Panc1 (cell line): ENCODE results near the gene ZNF778. TPM values are rescaled to one million over a fixed set of nuclear protein-coding genes. Genes with fewer than 3 reads are reported as not detected.

Experiments used
- ATAC-seq: fragments of 200-7000 bp; cut with Tn5 transposase; 2 replicates; pipeline ENCODE4 v1.9.1; 2020; ENCODE audit warnings: mild to moderate bottlenecking, moderate library complexity
- BruUV-seq: library from RNA; stranded (reverse); fragments of 400-500 nt; replicated peaks from 2 replicates; lab custom pipeline; 2021; lab: Mats Ljungman, UMichigan
- CTCF ChIA-PET: fragments of 300-600 bp; sonication (Branson Sonifier 250); formaldehyde crosslinking; loops from one replicate; lab custom pipeline; 2022; ENCODE audit warnings: antibody characterized with exemption; lab: Charles Lee
- POLR2A ChIA-PET: fragments of 300-600 bp; sonication (Branson Sonifier 250); formaldehyde crosslinking; loops from one replicate; lab custom pipeline; 2022; ENCODE audit warnings: antibody characterized with exemption; lab: Charles Lee
- DNase-seq: peaks from one replicate; pipeline ENCODE4 v3.0.0-alpha.2; 2010; ENCODE audit warnings: low read depth, low spot score
- H3K27ac ChIP-seq: 2 replicates; pipeline ENCODE4 v1.5.1; 2011; ENCODE audit warnings: mild to moderate bottlenecking, low read length, inconsistent platforms
- H3K27me3 ChIP-seq: fragments of 200-500 bp; sonication (Bioruptor generic); 2 replicates; pipeline ENCODE4 v1.6.0; 2014; ENCODE audit warnings: low read length, inconsistent platforms; ENCODE audit not compliant: control insufficient read depth, insufficient read depth
- H3K36me3 ChIP-seq: fragments of 200-500 bp; sonication (Bioruptor generic); 2 replicates; pipeline ENCODE4 v1.5.1; 2014; ENCODE audit warnings: inconsistent platforms, mild to moderate bottlenecking, low read length, moderate library complexity; ENCODE audit not compliant: control insufficient read depth, insufficient read depth
- H3K4me1 ChIP-seq: 2 replicates; pipeline ENCODE4 v1.5.1; 2011; ENCODE audit warnings: inconsistent platforms, mild to moderate bottlenecking, low read length, moderate library complexity; ENCODE audit not compliant: control insufficient read depth, insufficient read depth
- H3K4me3 ChIP-seq, 2 experiments: 2 replicates each; pipeline ENCODE4 v1.5.1; 2011 to 2012; ENCODE audit warnings: low read depth in 2 of 2, low read length in 2 of 2, mild to moderate bottlenecking in 2 of 2, inconsistent platforms in 1 of 2, moderate library complexity in 1 of 2
- H3K9me3 ChIP-seq: fragments of 200-500 bp; sonication (Bioruptor generic); 2 replicates; pipeline ENCODE4 v1.5.1; 2014; ENCODE audit warnings: low read depth, mild to moderate bottlenecking, inconsistent platforms, low read length, moderate library complexity; ENCODE audit not compliant: control insufficient read depth, insufficient read depth
- CTCF ChIP-seq: fragments of 450-650 bp; IDR thresholded peaks from 2 replicates; pipeline ENCODE4 v1.5.1; 2017; ENCODE audit warnings: mild to moderate bottlenecking
- POLR2AphosphoS5 ChIP-seq: IDR thresholded peaks from 2 replicates; pipeline ENCODE4 v1.6.1; 2012; ENCODE audit warnings: mild to moderate bottlenecking, low read depth, low read length, moderate library complexity
- REST ChIP-seq, 2 experiments: IDR thresholded peaks; 2 replicates each; pipeline ENCODE4 v1.6.1; 2011 to 2012; ENCODE audit warnings: low read depth in 2 of 2, control low read depth in 1 of 2, low read length in 1 of 2, mild to moderate bottlenecking in 1 of 2, moderate library complexity in 1 of 2; ENCODE audit not compliant: insufficient read depth in 1 of 2
- SIN3A ChIP-seq: IDR thresholded peaks from 2 replicates; pipeline ENCODE4 v1.6.1; 2012; ENCODE audit warnings: low read depth, mild to moderate bottlenecking, low read length, moderate library complexity, borderline replicate concordance; ENCODE audit not compliant: insufficient read depth
- TCF7L2 ChIP-seq: IDR thresholded peaks from 2 replicates; pipeline ENCODE4 v1.6.1; 2011; ENCODE audit warnings: mild to moderate bottlenecking, low read depth, low read length, inconsistent platforms
- in situ Hi-C: cut with HindIII; loops from 2 replicates; pipeline ENCODE4 v1.10.0; 2016; ENCODE audit warnings: low sequenced_read_pairs, low pct_unique_long_range_greater_than_20kb
- intact Hi-C: fragments of 100-400 bp; cut with micrococcal nuclease; formaldehyde crosslinking; loops from one replicate; pipeline ENCODE4 v1.10.0; 2022; ENCODE audit not compliant: unreplicated experiment
- total RNA-seq: library from RNA; stranded (reverse); gene quantifications from one replicate; pipeline ENCODE4 v1.2.1, GENCODE V29; 2021; ENCODE audit not compliant: unreplicated experiment

ZNF778 gene
- total RNA-seq, 1 experiment from 2014 or later, result 15.0 TPM

GRCh38 chr16:89178453-89179147 lies 38.9 kb upstream of the ZNF778 start:
- no peaks in the 10 kb centered on the region for H3K9me3 ChIP-seq
- ChIA-PET POLR2A (no interaction called here), CTCF (no interaction called here)
- no peaks in the 10 kb centered on the region; the same call in 1 of the 2 replicates for H3K4me1 ChIP-seq
- no peak overlapping the region for H3K27ac ChIP-seq
- TF ChIP-seq SIN3A, result no peak
- TF ChIP-seq TCF7L2, result no peak
- no peak for ATAC-seq
- H3K4me3 ChIP-seq, result no peak overlapping the region
- intact Hi-C loops (no loop called here), in situ Hi-C loops (no loop called here)
- BruUV-seq, result no TSS peak
- no peak for DNase-seq
- H3K27me3 ChIP-seq, result no peaks in the 10 kb centered on the region
- no peaks in the 10 kb centered on the region for H3K36me3 ChIP-seq

- DNase-seq, result no peak
- H3K27me3 ChIP-seq, result no peaks in the 10 kb centered on the region
- ChIA-PET CTCF (no interaction called here), POLR2A (no interaction called here)
- no peak for TF ChIP-seq REST (IDR thresholded peaks at IDR 0.05; ENCODE audit: insufficient read depth in 1 of 2, low read depth in 2 of 2, low read length in 1 of 2)
- TF ChIP-seq POLR2AphosphoS5, result no peak
- no peak for TF ChIP-seq SIN3A
- no peak for TF ChIP-seq CTCF
- no peak for TF ChIP-seq TCF7L2
- intact Hi-C loops, result no loop called here
- H3K4me3 ChIP-seq, result no peak overlapping the region
- in situ Hi-C loops, result no loop called here
- BruUV-seq, result no TSS peak
- H3K27ac ChIP-seq, result no peak overlapping the region
- no peaks in the 10 kb centered on the region; the same call in 1 of the 2 replicates for H3K4me1 ChIP-seq
- no peak for ATAC-seq
- H3K9me3 ChIP-seq, result no peaks in the 10 kb centered on the region
- no peaks in the 10 kb centered on the region for H3K36me3 ChIP-seq
Observed at GRCh38 chr16:89179148-89179484, 38.4 kb upstream of the ZNF778 start.

- H3K27me3 ChIP-seq, result no peaks in the 10 kb centered on the region
- no peak for ATAC-seq
- ChIA-PET CTCF (interaction anchor here (0.7 kb wide), 1 partner anchor 12 kb away, joined by 3 read pairs; no protein-coding TSS in a partner anchor), POLR2A (no interaction called here)
- no peak overlapping the region for H3K27ac ChIP-seq
- in situ Hi-C loops, result no loop called here
- no TSS peak for BruUV-seq
- H3K4me1 ChIP-seq, result no peaks in the 10 kb centered on the region; the same call in 1 of the 2 replicates
- DNase-seq, result no peak
- no peak overlapping the region for H3K4me3 ChIP-seq
- TF ChIP-seq TCF7L2, result no peak
- TF ChIP-seq REST (IDR thresholded peaks at IDR 0.05; ENCODE audit: insufficient read depth in 1 of 2, low read depth in 2 of 2, low read length in 1 of 2), result no peak
- TF ChIP-seq POLR2AphosphoS5, result no peak
- no peak for TF ChIP-seq SIN3A
- TF ChIP-seq CTCF, result no peak
- no peaks in the 10 kb centered on the region for H3K9me3 ChIP-seq
- H3K36me3 ChIP-seq, result no peaks in the 10 kb centered on the region
- intact Hi-C loops, result no loop called here
Observed at GRCh38 chr16:89179656-89180315, 37.7 kb upstream of the ZNF778 start.
